ENCODE results near the gene CSE1L. TPM values are rescaled to one million over a fixed set of nuclear protein-coding genes. Genes with fewer than 3 reads are reported as not detected.
"Not testable (repeated sequence)": the region's sequence is repeated elsewhere in the genome, so short reads cannot be mapped to it uniquely, and the experiment has no call there.

Gene CSE1L
- total RNA-seq, 2 donors from 2014 or later = 33.3 to 82.7 TPM

GRCh38 chr20:49104365-49104648, 58.2 kb downstream of the CSE1L start:
- Histone ChIP-seq H3K27me3 (no peaks in the 10 kb centered on the region), H3K4me1 (no peaks in the 10 kb centered on the region), H3K9ac (ENCODE audit: low read depth in 2 of 2, low read length in 2 of 2) (no peak overlapping the region), H3K4me3 (no peak overlapping the region), H3K36me3 (no peaks in the 10 kb centered on the region), H3K9me3 (no peaks in the 10 kb centered on the region), H3K27ac (no peak overlapping the region)
- DNase-seq = no peak
- intact Hi-C loops (cut with DNase I) = no loop called here
- TF ChIP-seq CTCF (IDR thresholded peaks at IDR 0.05) = no peak

GRCh38 chr20:49104979-49105547, 59.0 kb downstream of the CSE1L start:
- not testable (repeated sequence) for H3K4me1 ChIP-seq, DNase-seq

GRCh38 chr20:49106328-49106727, 60.2 kb downstream of the CSE1L start:
- H3K9me3 ChIP-seq = no peaks in the 10 kb centered on the region
- intact Hi-C loops (cut with DNase I) = no loop called here
- H3K36me3 ChIP-seq = no peaks in the 10 kb centered on the region
- H3K4me1 ChIP-seq = no peaks in the 10 kb centered on the region
- no peaks in the 10 kb centered on the region for H3K27me3 ChIP-seq
- H3K4me3 ChIP-seq = no peak overlapping the region
- no peak for TF ChIP-seq CTCF (IDR thresholded peaks at IDR 0.05)
- H3K27ac ChIP-seq = no peak overlapping the region
- no peak overlapping the region for H3K9ac ChIP-seq (ENCODE audit: low read depth in 2 of 2, low read length in 2 of 2)
- DNase-seq = no peak

More at GRCh38 chr20:49104979-49105547, 59.0 kb downstream of the CSE1L start:
- H3K9ac ChIP-seq (ENCODE audit: low read depth in 2 of 2, low read length in 2 of 2); intact Hi-C loops (cut with DNase I); H3K27me3 ChIP-seq; H3K4me3 ChIP-seq; H3K36me3 ChIP-seq; H3K27ac ChIP-seq; H3K9me3 ChIP-seq: not testable (repeated sequence)

- Histone ChIP-seq H3K36me3 (peaks cover 15% of the 10 kb centered on the region), H3K9me3 (no peaks in the 10 kb centered on the region), H3K27me3 (no peaks in the 10 kb centered on the region)
These were observed 64.9 kb downstream of the CSE1L start for GRCh38 chr20:49110767-49111694.

GRCh38 chr20:49112596-49113274, 66.6 kb downstream of the CSE1L start:
- Histone ChIP-seq H3K27me3 (no peaks in the 10 kb centered on the region), H3K27ac (no peak overlapping the region), H3K4me1 (no peaks in the 10 kb centered on the region), H3K36me3 (peaks cover 17% of the 10 kb centered on the region), H3K4me3 (no peak overlapping the region), H3K9me3 (no peaks in the 10 kb centered on the region), H3K9ac (ENCODE audit: low read depth in 2 of 2, low read length in 2 of 2) (no peak overlapping the region)
- intact Hi-C loops (cut with DNase I) = no loop called here
- no peak for DNase-seq
- no peak for TF ChIP-seq CTCF (IDR thresholded peaks at IDR 0.05)

More at GRCh38 chr20:49110767-49111694, 64.9 kb downstream of the CSE1L start:
- no peak overlapping the region for H3K4me3 ChIP-seq
- H3K27ac ChIP-seq = no peak overlapping the region
- H3K4me1 ChIP-seq = no peaks in the 10 kb centered on the region
- TF ChIP-seq CTCF (IDR thresholded peaks at IDR 0.05) = no peak
- DNase-seq = no peak
- no peak overlapping the region for H3K9ac ChIP-seq (ENCODE audit: low read depth in 2 of 2, low read length in 2 of 2)
- intact Hi-C loops (cut with DNase I) = no loop called here

Measured in colonic mucosa (tissue), 4 donors.